ENCODE results near the gene BRD7.

Gene BRD7

DNA sequence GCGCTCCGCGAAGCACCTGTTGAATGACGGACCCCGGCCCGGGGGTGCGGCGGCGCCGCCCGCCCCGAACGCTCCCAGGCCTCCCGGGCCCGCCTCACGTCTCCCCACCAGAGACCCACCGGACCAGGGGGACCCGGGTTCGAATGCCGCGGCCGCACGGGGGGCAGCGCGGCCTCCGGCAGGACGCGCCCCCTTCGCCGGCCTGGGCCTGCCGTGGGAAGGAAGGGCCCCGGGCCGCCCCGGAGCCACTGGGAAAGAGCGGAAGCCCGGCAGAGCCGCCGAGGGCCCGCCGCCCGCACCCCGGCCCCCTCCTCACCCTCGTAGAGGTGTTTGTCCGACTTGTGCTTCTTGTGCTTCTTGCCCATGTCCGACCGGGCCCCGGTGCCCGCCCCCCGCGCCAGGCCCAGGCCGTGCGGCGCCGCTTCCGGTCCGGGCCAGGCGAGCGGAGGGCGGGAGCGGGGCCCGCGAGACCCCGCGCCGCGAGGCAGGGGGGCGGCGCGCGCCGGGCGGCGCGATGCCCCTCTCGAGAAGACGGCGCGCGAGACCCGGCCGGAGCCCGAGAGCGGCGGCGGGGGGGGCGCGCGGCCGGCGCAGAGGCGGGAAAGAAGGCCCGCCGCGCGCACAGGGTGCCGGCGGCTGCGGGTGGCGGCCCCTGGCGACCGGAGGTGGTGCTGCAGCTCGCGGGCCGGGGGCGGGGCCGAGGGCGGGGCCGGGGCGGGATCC, at the start of gene BRD7:
TSS of gene BRD7 (minus strand) at position 579 of the 723 bp plus-strand sequence. CDS start at position 365, 214 bp downstream.
- Histone ChIP-seq H3K4me3 (ENCODE audit: insufficient read length, low read depth) (peak within 1 kb of the TSS; percentile 76), H3K9me3 (ENCODE audit: insufficient read depth, low read length) (no peaks in the 10 kb centered on the region), H3K36me3 (ENCODE audit: insufficient read depth, insufficient read length, low read length) (peaks cover 34% of the 10 kb centered on the region), H3K4me1 (ENCODE audit: insufficient read depth, insufficient read length) (peaks cover 7% of the 10 kb centered on the region), H3K9ac (ENCODE audit: insufficient read length, low read depth) (peak within 1 kb of the TSS; percentile 86), H3K27me3 (ENCODE audit: insufficient read depth, insufficient read length) (peaks cover 6% of the 10 kb centered on the region)
- no peak for DNase-seq (ENCODE audit: low read depth, low spot score)
- TF ChIP-seq SUZ12 (IDR thresholded peaks at IDR 0.05; ENCODE audit: extremely low read depth, insufficient read depth, insufficient read length) (no peak), ZNF274 (IDR thresholded peaks at IDR 0.05; ENCODE audit: low read depth, low read length) (no peak), YY1 (IDR thresholded peaks at IDR 0.05; ENCODE audit: insufficient read depth, insufficient read length) (no peak)

DNA sequence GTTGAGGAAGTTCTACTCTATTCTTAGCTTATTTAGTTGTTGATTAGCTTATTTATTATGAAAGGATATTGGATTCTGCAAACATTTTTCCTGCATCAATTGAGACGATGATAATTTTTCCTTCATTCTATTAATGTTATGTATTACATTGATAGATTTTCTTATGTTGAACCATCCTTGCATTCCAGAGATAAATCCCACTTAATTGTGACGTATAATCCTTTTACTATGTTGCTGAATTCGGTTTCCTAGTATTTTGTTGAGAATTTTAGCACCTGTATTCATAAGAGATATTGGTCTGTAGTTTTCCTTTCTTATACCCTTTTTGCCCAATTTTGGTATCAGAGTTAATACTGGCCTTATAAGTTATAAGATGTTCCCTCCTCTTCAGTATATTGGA, 47.6 kb upstream of the BRD7 start:
- no peaks in the 10 kb centered on the region for H3K4me1 ChIP-seq (ENCODE audit: insufficient read depth, insufficient read length)
- H3K9me3 ChIP-seq (ENCODE audit: insufficient read depth, low read length): peaks cover 46% of the 10 kb centered on the region
- no peaks in the 10 kb centered on the region for H3K36me3 ChIP-seq (ENCODE audit: insufficient read depth, insufficient read length, low read length)
- no peak overlapping the region for H3K4me3 ChIP-seq (ENCODE audit: insufficient read length, low read depth)
- TF ChIP-seq YY1 (IDR thresholded peaks at IDR 0.05; ENCODE audit: insufficient read depth, insufficient read length) (no peak), ZNF274 (IDR thresholded peaks at IDR 0.05; ENCODE audit: low read depth, low read length) (no peak), SUZ12 (IDR thresholded peaks at IDR 0.05; ENCODE audit: extremely low read depth, insufficient read depth, insufficient read length) (no peak)
- no peak overlapping the region for H3K9ac ChIP-seq (ENCODE audit: insufficient read length, low read depth)
- no peak for DNase-seq (ENCODE audit: low read depth, low spot score)
- H3K27me3 ChIP-seq (ENCODE audit: insufficient read depth, insufficient read length): no peaks in the 10 kb centered on the region

DNA sequence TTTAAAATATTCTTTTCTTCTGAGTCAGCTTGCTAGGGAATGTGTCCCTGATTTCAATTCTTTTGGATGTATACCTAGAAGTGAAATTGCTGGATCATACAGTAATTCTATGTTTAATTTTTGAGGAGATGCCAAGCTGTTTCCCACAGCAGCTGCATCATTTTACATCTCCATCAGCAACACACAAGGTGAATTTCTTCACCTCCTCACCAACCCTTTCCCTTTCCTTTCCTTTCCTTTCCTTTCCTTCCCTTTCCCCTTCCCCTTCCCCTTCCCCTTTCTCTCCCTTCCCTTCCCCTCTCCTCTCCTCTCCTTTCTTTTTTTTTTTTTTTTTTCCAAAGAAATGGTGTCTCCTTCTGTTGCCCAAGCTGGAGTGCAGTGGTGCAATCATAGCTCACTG, 45.4 kb upstream of the BRD7 start:
- no peaks in the 10 kb centered on the region for H3K4me1 ChIP-seq (ENCODE audit: insufficient read depth, insufficient read length)
- DNase-seq (ENCODE audit: low read depth, low spot score): no peak
- TF ChIP-seq SUZ12 (IDR thresholded peaks at IDR 0.05; ENCODE audit: extremely low read depth, insufficient read depth, insufficient read length) (no peak), YY1 (IDR thresholded peaks at IDR 0.05; ENCODE audit: insufficient read depth, insufficient read length) (no peak), ZNF274 (IDR thresholded peaks at IDR 0.05; ENCODE audit: low read depth, low read length) (no peak)
- peaks cover 41% of the 10 kb centered on the region for H3K9me3 ChIP-seq (ENCODE audit: insufficient read depth, low read length)
- no peak overlapping the region for H3K4me3 ChIP-seq (ENCODE audit: insufficient read length, low read depth)
- H3K27me3 ChIP-seq (ENCODE audit: insufficient read depth, insufficient read length): no peaks in the 10 kb centered on the region
- H3K36me3 ChIP-seq (ENCODE audit: insufficient read depth, insufficient read length, low read length): no peaks in the 10 kb centered on the region
- H3K9ac ChIP-seq (ENCODE audit: insufficient read length, low read depth): no peak overlapping the region

DNA sequence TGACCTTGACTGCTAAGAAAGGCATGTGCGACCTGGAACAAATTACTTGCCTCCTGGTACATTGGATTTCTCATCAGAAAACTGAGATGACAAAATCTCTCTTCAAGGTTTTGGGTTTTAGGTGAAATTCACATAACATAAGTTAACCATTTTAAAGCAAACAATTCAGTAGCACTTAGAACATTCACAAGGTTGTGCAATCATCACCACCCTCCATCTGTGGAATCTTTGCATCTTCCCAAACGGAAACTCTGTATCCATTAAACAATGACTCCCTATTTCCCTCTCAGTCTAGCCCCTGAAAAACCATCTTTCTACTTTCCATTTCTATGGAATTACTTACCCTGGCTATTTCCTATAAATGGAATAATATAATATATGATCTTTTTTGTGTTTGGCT, 42.2 kb upstream of the BRD7 start:
- Histone ChIP-seq H3K4me1 (ENCODE audit: insufficient read depth, insufficient read length) (no peaks in the 10 kb centered on the region), H3K27me3 (ENCODE audit: insufficient read depth, insufficient read length) (no peaks in the 10 kb centered on the region), H3K4me3 (ENCODE audit: insufficient read length, low read depth) (no peak overlapping the region), H3K9me3 (ENCODE audit: insufficient read depth, low read length) (peaks cover 20% of the 10 kb centered on the region; the same call in 1 of the 2 replicates), H3K9ac (ENCODE audit: insufficient read length, low read depth) (no peak overlapping the region), H3K36me3 (ENCODE audit: insufficient read depth, insufficient read length, low read length) (no peaks in the 10 kb centered on the region)
- DNase-seq (ENCODE audit: low read depth, low spot score): no peak
- no peak for TF ChIP-seq SUZ12 (IDR thresholded peaks at IDR 0.05; ENCODE audit: extremely low read depth, insufficient read depth, insufficient read length)
- TF ChIP-seq YY1 (IDR thresholded peaks at IDR 0.05; ENCODE audit: insufficient read depth, insufficient read length): no peak
- no peak for TF ChIP-seq ZNF274 (IDR thresholded peaks at IDR 0.05; ENCODE audit: low read depth, low read length)

DNA sequence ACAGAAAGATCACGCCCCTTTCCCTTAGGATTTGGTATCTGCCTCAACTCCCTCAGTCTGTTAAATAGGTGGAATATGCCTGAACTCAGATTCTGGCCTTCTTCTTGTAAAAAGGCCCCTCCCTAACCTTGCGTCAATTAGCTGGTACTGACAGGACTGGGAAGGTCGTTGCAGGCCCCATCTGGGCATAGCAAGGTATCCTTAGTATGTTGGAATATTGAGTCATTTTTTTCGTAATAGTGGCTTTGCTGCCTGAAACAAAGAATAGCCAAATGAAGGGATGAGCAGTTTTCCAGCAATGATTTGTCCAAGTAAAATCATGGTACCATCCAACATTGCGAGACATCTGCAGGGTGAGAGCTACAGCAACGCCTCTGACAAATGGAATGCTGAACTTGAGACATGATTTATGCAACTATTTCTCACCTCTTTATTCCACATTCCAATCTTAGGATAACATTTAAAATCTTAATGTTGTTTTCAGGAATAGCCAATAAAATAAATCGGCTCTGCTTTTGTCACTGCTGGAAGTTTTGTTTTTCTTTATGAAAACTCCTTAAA, 39.3 kb upstream of the BRD7 start:
- TF ChIP-seq YY1 (IDR thresholded peaks at IDR 0.05; ENCODE audit: insufficient read depth, insufficient read length) (no peak), ZNF274 (IDR thresholded peaks at IDR 0.05; ENCODE audit: low read depth, low read length) (no peak), SUZ12 (IDR thresholded peaks at IDR 0.05; ENCODE audit: extremely low read depth, insufficient read depth, insufficient read length) (no peak)
- Histone ChIP-seq H3K36me3 (ENCODE audit: insufficient read depth, insufficient read length, low read length) (no peaks in the 10 kb centered on the region), H3K4me3 (ENCODE audit: insufficient read length, low read depth) (no peak overlapping the region), H3K27me3 (ENCODE audit: insufficient read depth, insufficient read length) (no peaks in the 10 kb centered on the region), H3K9ac (ENCODE audit: insufficient read length, low read depth) (no peak overlapping the region), H3K4me1 (ENCODE audit: insufficient read depth, insufficient read length) (no peaks in the 10 kb centered on the region), H3K9me3 (ENCODE audit: insufficient read depth, low read length) (0 out of 2 replicates have a peak, but pooled peaks cover 11% of the 10 kb centered on the region)
- DNase-seq (ENCODE audit: low read depth, low spot score): no peak

DNA sequence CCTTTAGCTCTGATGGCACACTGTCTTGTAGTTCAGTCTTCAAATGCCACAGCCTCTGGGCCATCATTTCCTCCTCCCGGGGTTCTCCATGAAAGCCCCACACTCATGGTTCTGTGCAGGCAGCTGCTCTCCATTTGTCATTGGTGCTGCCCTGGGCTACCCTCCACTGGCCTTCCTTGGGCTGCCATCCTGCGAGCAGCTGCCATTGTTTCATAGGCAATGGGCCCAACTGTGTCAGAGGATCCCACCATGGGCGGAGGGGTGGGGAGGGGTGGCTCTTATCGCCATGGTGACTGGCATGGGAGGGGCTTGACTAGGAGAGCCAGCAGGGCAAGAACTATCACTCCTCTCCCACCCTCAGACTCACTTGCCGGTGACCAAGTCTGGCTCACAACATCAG, 38.6 kb upstream of the BRD7 start:
- H3K27me3 ChIP-seq (ENCODE audit: insufficient read depth, insufficient read length): no peaks in the 10 kb centered on the region
- DNase-seq (ENCODE audit: low read depth, low spot score): no peak
- no peak overlapping the region for H3K4me3 ChIP-seq (ENCODE audit: insufficient read length, low read depth)
- H3K4me1 ChIP-seq (ENCODE audit: insufficient read depth, insufficient read length): no peaks in the 10 kb centered on the region
- no peaks in the 10 kb centered on the region for H3K36me3 ChIP-seq (ENCODE audit: insufficient read depth, insufficient read length, low read length)
- 0 out of 2 replicates have a peak, but pooled peaks cover 11% of the 10 kb centered on the region for H3K9me3 ChIP-seq (ENCODE audit: insufficient read depth, low read length)
- no peak for TF ChIP-seq YY1 (IDR thresholded peaks at IDR 0.05; ENCODE audit: insufficient read depth, insufficient read length)
- TF ChIP-seq SUZ12 (IDR thresholded peaks at IDR 0.05; ENCODE audit: extremely low read depth, insufficient read depth, insufficient read length): no peak
- TF ChIP-seq ZNF274 (IDR thresholded peaks at IDR 0.05; ENCODE audit: low read depth, low read length): no peak
- no peak overlapping the region for H3K9ac ChIP-seq (ENCODE audit: insufficient read length, low read depth)

DNA sequence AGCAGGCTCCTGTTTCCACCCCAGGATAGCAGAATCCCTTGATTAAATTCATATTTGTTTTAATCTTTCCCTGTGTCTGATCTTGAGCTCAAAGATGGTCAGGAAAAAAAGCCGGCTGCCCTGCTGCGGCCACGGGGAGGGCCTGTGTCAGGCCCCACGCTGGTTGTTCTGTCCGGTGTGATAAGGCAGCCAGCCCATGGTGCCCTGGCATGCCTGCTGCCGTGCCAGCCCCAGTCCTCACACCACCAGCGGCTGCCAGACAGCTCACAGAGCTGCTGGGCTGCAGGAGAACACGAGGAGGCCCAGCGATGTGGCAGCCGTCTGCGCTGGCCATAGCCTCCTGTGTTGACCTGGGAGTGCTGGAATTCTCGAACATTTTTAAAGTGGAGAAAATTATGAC, 34.7 kb upstream of the BRD7 start:
- TF ChIP-seq SUZ12 (IDR thresholded peaks at IDR 0.05; ENCODE audit: extremely low read depth, insufficient read depth, insufficient read length): no peak
- TF ChIP-seq ZNF274 (IDR thresholded peaks at IDR 0.05; ENCODE audit: low read depth, low read length): no peak
- no peak for TF ChIP-seq YY1 (IDR thresholded peaks at IDR 0.05; ENCODE audit: insufficient read depth, insufficient read length)
- H3K9ac ChIP-seq (ENCODE audit: insufficient read length, low read depth): no peak overlapping the region
- H3K4me3 ChIP-seq (ENCODE audit: insufficient read length, low read depth): no peak overlapping the region
- no peaks in the 10 kb centered on the region for H3K9me3 ChIP-seq (ENCODE audit: insufficient read depth, low read length)
- no peaks in the 10 kb centered on the region for H3K4me1 ChIP-seq (ENCODE audit: insufficient read depth, insufficient read length)
- no peak for DNase-seq (ENCODE audit: low read depth, low spot score)
- peaks cover 3% of the 10 kb centered on the region for H3K27me3 ChIP-seq (ENCODE audit: insufficient read depth, insufficient read length)
- H3K36me3 ChIP-seq (ENCODE audit: insufficient read depth, insufficient read length, low read length): no peaks in the 10 kb centered on the region

All from NT2/D1 (cell line).